ENCODE results near the gene MYL11. TPM values are rescaled to one million over a fixed set of nuclear protein-coding genes. Genes with fewer than 3 reads are reported as not detected.

MYL11 gene
- polyA plus RNA-seq, 6 donors from 2014 or later = not detected

DNA sequence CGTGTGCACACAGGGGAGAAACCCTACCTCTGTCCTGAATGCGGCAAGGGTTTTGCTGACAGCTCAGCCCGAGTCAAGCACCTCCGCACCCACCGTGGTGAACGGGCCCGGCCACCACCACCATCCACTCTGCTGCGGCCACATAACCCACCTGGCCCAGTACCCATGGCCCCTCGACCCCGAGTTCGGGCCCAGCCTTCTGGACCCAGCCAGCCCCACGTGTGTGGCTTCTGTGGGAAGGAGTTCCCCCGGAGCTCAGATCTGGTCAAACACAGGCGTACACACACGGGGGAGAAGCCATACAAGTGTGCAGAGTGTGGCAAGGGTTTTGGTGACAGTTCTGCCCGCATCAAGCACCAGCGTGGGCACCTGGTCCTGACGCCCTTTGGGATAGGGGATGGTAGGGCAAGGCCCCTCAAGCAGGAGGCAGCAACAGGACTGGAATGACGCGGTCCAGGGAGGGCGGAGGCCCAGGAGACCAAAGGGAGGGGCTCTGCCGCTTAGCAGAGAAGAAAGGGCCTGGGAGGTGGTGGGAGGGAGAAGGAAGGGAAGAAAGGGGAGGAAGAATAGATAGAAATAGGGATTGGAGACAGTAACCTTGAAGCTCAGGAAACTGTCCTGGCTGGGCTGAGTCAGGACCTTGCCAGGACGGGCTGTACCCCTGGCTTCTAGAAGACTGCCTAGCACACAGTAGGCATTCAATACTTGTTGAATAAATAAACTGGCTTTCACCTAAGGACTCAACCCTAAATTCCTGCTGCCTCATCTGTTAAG, 24.2 kb downstream of the MYL11 start:
- Mint-ChIP-seq H3K4me3 (peak overlapping the region in 7 of 8 donors; percentile 35 to 89 (median 80)), H3K4me1 (peaks cover 35 to 58% (median 56%) of the 10 kb centered on the region in 3 donors), H3K27ac (no peak overlapping the region), H3K9me3 (no peaks in the 10 kb centered on the region), H3K36me3 (no peaks in the 10 kb centered on the region), H3K27me3 (no peaks in the 10 kb centered on the region)
- no peak for ATAC-seq (ENCODE audit: low read depth in 2 of 2)
- no peak for DNase-seq

DNA sequence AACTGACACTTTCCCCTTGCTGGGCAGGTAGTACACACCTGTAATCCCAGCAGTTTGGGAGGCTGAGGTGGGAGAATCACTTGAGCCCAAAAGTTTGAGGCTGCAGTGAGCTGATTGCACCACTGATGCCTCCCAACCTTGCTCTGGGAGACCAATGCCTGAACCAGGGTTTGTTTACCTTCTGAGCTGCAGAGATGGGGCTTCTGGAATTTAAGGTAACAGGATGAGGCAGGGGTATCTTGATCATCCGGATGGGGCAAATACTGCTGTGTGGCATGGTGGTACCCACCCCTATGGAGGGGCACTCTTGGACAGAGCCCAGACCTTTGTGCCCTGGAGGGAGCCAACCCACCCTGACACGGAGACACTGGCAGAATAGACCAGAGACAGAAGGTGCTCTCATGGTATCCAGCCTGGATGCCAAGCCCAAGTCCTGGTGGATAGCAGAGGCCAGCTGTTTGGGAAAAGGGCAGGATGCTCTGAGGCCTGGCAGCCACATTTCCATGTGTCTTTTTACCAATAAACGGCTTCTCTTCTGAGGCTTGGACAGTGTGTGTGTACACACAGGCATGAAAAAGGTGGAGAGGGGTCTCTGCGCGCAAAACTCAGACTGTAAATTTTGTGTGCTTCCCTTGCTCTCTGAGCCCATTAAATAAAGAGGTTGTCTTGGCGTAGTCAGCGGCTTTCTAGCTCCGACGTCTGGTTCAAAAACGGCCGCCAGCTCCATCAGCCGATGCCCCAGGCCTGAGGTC, 25.0 kb downstream of the MYL11 start:
- Mint-ChIP-seq H3K27me3 (no peaks in the 10 kb centered on the region), H3K4me1 (peaks cover 32 to 51% (median 50%) of the 10 kb centered on the region in 3 donors), H3K9me3 (no peaks in the 10 kb centered on the region), H3K4me3 (peak overlapping the region; percentile 84 to 94 (median 90)), H3K27ac (peak overlapping the region in 3 of 6 donors; percentile 19 to 89 (median 82)), H3K36me3 (no peaks in the 10 kb centered on the region)
- no peak for ATAC-seq (ENCODE audit: low read depth in 2 of 2)
- no peak for DNase-seq

DNA sequence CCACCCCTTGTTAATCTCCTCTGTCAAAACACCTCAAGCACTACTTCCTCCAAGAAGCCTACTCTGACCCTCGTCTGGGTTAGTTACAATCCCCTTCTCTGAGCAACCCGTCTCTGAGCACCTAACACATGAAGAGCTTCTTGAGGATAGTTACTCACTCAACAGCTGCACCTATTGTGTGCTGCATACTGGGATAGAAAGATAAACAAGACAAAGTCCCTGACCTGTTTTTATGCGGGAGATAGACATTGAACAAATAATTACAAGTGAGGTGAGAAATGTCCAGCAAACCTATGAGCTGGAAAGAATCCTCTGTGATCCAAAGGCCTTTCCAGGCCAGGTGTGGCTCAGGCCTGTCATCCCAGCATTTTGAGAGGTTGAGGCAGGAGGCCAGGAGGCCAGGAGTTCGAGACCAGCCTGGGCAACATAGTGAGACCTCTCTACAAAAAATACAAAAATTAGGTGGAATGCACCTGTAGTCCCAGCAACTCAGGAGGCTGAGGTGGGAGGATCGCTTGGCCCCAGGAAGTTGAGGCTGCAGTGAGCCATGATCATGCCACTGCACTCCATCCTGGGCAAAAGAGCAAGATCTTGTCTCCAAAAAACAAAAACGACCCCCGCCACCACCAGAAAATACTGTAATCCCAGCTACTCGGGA, 27.3 kb downstream of the MYL11 start:
- Mint-ChIP-seq H3K27me3 (no peaks in the 10 kb centered on the region), H3K27ac (no peak overlapping the region), H3K9me3 (no peaks in the 10 kb centered on the region), H3K4me3 (peak overlapping the region; percentile 37 to 94 (median 88)), H3K4me1 (peaks cover 20 to 40% (median 36%) of the 10 kb centered on the region in 3 donors), H3K36me3 (no peaks in the 10 kb centered on the region)
- DNase-seq (no peak), ATAC-seq (ENCODE audit: low read depth in 2 of 2) (no peak)

DNA sequence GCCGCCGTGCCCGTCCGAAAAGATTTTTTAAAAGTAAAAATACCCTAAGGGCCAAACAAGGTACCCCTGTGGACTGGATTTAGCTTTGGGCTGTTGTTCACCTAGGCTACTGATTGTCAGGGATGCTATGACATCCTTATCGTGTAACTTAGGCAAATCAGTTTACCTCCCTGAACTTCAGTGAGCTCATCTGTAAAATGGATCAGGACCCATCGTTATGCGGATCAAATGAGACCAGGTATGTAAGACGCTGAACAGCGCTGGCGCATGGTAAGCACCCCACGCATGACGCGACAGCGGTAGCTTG, 32.1 kb downstream of the MYL11 start:
- Mint-ChIP-seq H3K4me1 (peaks cover 23 to 33% (median 28%) of the 10 kb centered on the region in 3 donors), H3K4me3 (peak overlapping the region; percentile 81 to 99 (median 97)), H3K27ac (peak overlapping the region; percentile 28 to 99 (median 94)), H3K27me3 (no peaks in the 10 kb centered on the region), H3K9me3 (no peaks in the 10 kb centered on the region), H3K36me3 (no peaks in the 10 kb centered on the region)
- peak; percentile 23 to 35 for ATAC-seq (ENCODE audit: low read depth in 2 of 2)
- DNase-seq = no peak

DNA sequence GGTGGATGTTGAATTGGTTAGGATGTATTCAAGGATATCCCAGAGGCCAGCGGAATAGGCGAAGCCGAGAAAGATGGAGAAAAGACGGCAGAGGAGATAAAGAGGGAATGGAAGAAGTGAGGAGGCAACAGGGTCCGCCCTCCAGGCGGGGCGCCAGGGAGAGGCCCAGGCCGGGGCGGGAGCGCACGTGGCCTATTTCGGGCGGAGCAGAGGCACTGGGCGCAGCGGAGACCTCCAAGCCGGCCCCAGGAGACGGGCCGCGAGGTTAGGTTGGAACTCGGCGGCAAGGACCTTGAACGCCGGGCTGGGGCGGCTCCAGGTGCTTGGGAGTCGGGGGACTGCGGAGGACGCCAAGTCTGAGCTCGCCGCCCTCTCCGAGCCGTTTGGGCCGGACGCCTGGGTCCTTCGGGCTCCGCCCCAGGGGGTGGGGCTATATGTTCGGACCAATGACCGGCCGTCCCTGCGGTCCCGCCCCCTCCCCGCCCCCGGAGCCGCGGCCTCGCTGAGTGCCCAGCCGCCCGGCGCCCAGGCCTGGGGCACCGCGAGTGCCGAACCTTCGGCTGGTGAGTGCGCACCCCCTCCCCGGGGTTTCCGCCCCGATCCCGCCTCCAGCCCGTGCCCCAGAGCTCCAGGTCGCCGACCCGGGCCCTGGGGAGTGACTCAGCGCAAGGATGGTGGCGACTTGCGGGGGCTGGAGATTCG, 32.7 kb downstream of the MYL11 start, which contains the start of gene ZNF771:
Gene ZNF771 (plus strand): TSS at position 505 of the 702 bp plus-strand sequence. CDS start 448 bp downstream, outside the sequence.
- Mint-ChIP-seq H3K27ac (peak within 1 kb of the TSS; percentile 28 to 99 (median 94)), H3K36me3 (peaks cover 0 to 5% of the 10 kb centered on the region in 2 donors), H3K4me1 (peaks cover 22 to 31% (median 28%) of the 10 kb centered on the region in 3 donors), H3K27me3 (no peaks in the 10 kb centered on the region), H3K4me3 (peak within 1 kb of the TSS; percentile 81 to 99 (median 97)), H3K9me3 (no peaks in the 10 kb centered on the region)
- ATAC-seq (ENCODE audit: low read depth in 2 of 2) = peak; percentile 81 to 85
- DNase-seq = peak; percentile 86

DNA sequence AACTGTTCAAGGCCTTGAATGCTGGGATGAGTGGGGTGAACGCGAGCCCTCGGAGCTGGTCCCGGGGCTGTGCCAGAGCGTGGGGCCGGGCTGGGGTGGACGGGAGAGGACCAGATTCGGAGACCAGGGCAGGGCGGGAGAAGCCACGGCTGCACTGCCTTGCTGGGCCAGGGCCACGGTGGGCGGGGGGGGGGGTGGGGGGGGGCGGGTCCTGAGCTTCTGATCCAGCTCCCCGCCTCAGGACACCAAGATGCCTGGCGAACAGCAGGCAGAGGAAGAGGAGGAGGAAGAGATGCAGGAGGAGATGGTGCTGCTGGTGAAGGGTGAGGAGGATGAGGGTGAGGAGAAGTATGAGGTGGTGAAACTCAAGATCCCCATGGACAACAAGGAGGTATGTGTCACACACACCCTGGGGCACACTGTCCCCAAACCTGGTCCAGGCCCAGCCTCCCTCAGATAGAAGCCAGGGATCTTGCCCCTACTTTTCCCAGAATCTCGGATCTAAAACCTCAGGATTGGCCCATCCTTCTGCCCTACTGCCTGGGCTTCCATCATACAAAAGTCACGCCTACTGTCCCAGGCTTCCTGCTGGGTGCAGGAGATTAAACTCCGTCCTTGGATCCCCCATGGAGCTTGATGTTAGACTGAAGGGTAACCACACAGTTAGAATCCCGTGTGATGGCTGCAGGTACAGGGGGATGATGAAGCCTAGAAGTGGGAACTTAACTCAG, 33.4 kb downstream of the MYL11 start:
- ATAC-seq (ENCODE audit: low read depth in 2 of 2) = no peak
- H3K9me3 Mint-ChIP-seq = no peaks in the 10 kb centered on the region
- no peak for DNase-seq
- peaks cover 0 to 6% of the 10 kb centered on the region in 2 donors for H3K36me3 Mint-ChIP-seq
- peak overlapping the region; percentile 76 to 97 (median 84) for H3K4me3 Mint-ChIP-seq
- H3K4me1 Mint-ChIP-seq = peaks cover 22 to 30% (median 28%) of the 10 kb centered on the region in 3 donors
- H3K27ac Mint-ChIP-seq = peak overlapping the region in 3 of 6 donors; percentile 43 to 85 (median 80)
- H3K27me3 Mint-ChIP-seq = no peaks in the 10 kb centered on the region

DNA sequence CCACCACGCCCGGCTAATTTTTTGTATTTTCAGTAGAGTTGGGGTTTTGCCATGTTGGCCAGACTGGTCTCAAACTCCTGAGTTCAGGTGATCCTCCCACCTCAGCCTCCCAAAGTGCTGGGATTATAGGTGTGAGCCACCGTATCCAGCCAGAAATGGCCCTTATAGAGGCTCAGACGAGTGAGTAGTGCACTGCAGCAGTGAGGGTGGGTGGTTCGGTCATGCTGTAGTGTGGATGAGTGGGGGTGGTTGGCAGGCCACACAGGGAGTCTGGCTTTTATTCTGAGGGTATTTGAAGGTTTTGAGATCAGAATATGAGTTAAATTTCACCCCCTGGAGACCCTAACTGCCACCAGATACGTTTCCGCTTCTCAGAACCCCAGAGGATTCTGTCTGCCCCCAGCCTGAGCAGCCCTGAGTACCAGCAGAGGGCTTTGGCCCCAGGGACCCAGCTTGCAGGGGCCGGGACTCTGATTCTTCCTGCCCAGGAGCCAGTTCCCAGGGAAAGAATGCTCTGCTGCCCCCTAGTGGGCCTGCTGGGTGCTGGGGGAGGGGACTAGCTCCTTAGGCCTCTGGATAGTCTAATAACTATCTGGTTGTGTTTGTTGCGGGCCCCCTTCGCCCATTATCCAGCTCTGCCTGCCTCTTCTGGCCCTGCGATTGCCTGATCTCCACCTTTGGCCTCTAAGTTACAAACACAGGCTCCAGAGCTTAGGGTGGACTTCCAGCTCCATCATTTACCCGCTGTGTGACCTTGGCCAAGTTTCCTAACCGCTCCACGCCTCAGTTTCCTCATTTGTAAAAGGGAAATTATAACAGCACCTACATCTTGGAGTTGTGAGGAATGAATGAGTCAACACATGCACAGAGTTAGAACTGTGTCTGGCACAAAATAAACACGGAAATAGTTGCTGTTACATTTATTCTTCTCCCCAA, 34.8 kb downstream of the MYL11 start:
- H3K4me3 Mint-ChIP-seq = peak overlapping the region; percentile 30 to 87 (median 75)
- peak overlapping the region in 5 of 6 donors; percentile 28 to 87 (median 76) for H3K27ac Mint-ChIP-seq
- peaks cover 0 to 6% of the 10 kb centered on the region in 2 donors for H3K36me3 Mint-ChIP-seq

DNA sequence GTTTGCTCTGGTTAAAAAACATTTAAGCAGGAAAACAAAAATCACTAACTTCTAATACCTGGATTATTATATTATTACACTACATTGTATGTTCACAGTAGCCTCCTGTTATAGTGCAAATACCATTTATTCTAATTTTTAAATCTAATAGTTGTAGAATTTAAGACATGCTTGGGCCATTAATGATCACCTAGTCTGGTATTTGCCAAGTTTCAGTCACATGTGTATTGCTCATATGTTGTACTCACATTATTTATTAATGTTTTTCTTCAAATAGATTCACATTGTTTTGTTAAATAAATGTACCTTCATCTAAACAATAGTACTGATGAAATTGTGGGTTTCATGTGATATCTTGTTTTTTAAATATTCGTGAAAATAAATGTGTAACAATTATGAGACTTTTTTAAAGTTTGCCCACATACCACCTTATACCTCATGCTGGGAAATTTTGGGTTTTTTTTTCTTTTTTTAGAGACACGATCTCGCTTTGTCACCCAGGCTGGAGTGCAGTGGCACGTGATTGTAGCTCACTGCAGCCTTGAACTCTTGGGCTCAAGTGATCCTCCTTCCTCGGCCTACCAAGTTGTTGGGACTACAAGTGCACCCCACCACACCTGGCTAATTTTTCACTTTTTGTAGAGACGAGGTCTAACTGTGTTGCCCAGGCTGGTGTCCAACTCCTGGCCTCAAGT, 38.7 kb downstream of the MYL11 start:
- peaks cover 14 to 34% (median 21%) of the 10 kb centered on the region in 3 donors for H3K4me1 Mint-ChIP-seq
- H3K27ac Mint-ChIP-seq = peak overlapping the region in 2 of 6 donors; percentile 42 to 83
- H3K36me3 Mint-ChIP-seq = peaks cover 0 to 6% of the 10 kb centered on the region in 2 donors
- no peak for DNase-seq
- H3K27me3 Mint-ChIP-seq = no peaks in the 10 kb centered on the region
- H3K9me3 Mint-ChIP-seq = no peaks in the 10 kb centered on the region
- peak overlapping the region in 1 of 8 donors; percentile 18 for H3K4me3 Mint-ChIP-seq
- no peak for ATAC-seq (ENCODE audit: low read depth in 2 of 2)

More for the DNA sequence above, 34.8 kb downstream of the MYL11 start:
- peak; percentile 62 to 67 for ATAC-seq (ENCODE audit: low read depth in 2 of 2)
- H3K9me3 Mint-ChIP-seq = no peaks in the 10 kb centered on the region
- H3K27me3 Mint-ChIP-seq = no peaks in the 10 kb centered on the region
- DNase-seq = peak; percentile 90
- H3K4me1 Mint-ChIP-seq = peaks cover 18 to 32% (median 25%) of the 10 kb centered on the region in 3 donors

DNA sequence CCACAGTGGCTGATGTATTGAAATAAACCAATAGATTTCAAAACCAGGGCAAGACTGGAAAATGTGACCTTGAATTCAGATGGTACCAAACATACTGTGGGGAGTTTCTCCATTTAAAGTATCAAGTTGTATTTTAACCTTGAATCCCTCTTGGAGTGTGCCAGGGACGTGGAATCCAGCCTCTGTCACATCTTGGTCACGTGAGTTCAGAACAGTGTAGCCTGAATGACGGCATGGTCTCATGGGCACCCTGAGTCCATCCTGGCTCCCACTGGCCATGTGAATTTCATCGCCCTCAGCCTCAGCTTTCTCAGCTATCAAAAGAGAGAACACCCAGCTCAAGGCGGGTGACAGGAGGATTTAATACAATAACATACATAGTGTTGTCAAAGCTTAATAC, 39.6 kb downstream of the MYL11 start:
- no peak for ATAC-seq (ENCODE audit: low read depth in 2 of 2)
- Mint-ChIP-seq H3K27ac (no peak overlapping the region), H3K36me3 (peaks cover 0 to 6% of the 10 kb centered on the region in 2 donors), H3K4me1 (peaks cover 8 to 34% (median 12%) of the 10 kb centered on the region in 3 donors), H3K27me3 (no peaks in the 10 kb centered on the region), H3K9me3 (no peaks in the 10 kb centered on the region), H3K4me3 (no peak overlapping the region)
- no peak for DNase-seq

DNA sequence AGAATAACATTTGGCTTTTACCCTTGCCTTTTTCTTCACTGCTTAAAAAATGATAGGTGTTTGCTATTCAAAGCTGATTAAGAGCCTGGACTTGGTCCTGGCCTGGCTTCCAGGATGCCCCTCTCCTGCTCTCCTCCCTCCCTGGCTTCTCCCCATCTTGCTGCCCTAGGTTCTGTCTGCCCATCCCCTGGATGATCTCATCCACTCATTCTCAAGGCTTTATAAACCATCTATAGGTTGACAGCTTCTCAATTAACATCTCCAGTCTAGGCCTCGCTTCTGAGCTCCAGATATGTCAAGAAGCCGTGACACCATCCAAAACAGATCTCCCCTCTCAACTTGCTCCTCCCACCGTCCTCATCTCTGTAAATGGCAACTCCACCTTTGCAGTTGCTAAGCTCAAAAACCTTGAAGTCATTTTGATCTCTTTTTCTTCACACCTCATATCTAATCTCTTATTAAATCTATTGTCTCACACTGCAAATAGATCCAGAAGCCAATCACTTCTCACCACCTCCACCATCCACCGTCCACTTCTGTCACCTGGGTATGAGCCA, 41.5 kb downstream of the MYL11 start:
- no peak for DNase-seq
- H3K4me1 Mint-ChIP-seq = peaks cover 4 to 26% (median 16%) of the 10 kb centered on the region in 3 donors
- H3K9me3 Mint-ChIP-seq = no peaks in the 10 kb centered on the region
- H3K27ac Mint-ChIP-seq = peak overlapping the region in 1 of 6 donors; percentile 54
- H3K36me3 Mint-ChIP-seq = peaks cover 0 to 17% of the 10 kb centered on the region in 2 donors
- H3K27me3 Mint-ChIP-seq = no peaks in the 10 kb centered on the region
- ATAC-seq (ENCODE audit: low read depth in 2 of 2) = no peak
- H3K4me3 Mint-ChIP-seq = peak overlapping the region in 4 of 8 donors; percentile 11 to 79 (median 62)
